Measurements from ENCODE around the gene SCCPDH. TPM values are rescaled to one million over a fixed set of nuclear protein-coding genes. Genes with fewer than 3 reads are reported as not detected.

SCCPDH gene
- polyA plus RNA-seq, 1 of the 3 experiments (the other 2 are of a cell fraction) = 32.2 TPM

GRCh38 chr1:246815693-246816270, 91.6 kb downstream of the SCCPDH start:
- Histone ChIP-seq H2AFZ (ENCODE audit: low read depth) (no peak overlapping the region), H3K4me3 (ENCODE audit: low read depth in 2 of 2, low read length in 1 of 2) (no peak overlapping the region), H3K36me3 (replicated peaks in 1 of 2; ENCODE audit: control insufficient read depth in 1 of 2, insufficient read depth in 2 of 2, low read length in 1 of 2) (no peaks in the 10 kb centered on the region), H3F3A (replicated peaks; ENCODE audit: insufficient read depth) (no peaks in the 10 kb centered on the region), H3K4me1 (ENCODE audit: control insufficient read depth in 1 of 2, insufficient read depth in 2 of 2, low read depth in 1 of 2, low read length in 1 of 2) (no peaks in the 10 kb centered on the region), H3K9me2 (no peaks in the 10 kb centered on the region), H3K79me2 (ENCODE audit: insufficient read depth) (no peaks in the 10 kb centered on the region), H3K27me3 (ENCODE audit: insufficient read depth) (peaks cover 24% of the 10 kb centered on the region; the same call in 1 of the 2 replicates), H3K9ac (no peak overlapping the region), H3K9me3 (no peaks in the 10 kb centered on the region), H3K27ac (ENCODE audit: low read depth in 2 of 2, low read length in 1 of 2) (no peak overlapping the region), H3K4me2 (no peak overlapping the region), H4K20me1 (ENCODE audit: insufficient read depth) (no peaks in the 10 kb centered on the region)
- TF ChIP-seq, protein P1, sequence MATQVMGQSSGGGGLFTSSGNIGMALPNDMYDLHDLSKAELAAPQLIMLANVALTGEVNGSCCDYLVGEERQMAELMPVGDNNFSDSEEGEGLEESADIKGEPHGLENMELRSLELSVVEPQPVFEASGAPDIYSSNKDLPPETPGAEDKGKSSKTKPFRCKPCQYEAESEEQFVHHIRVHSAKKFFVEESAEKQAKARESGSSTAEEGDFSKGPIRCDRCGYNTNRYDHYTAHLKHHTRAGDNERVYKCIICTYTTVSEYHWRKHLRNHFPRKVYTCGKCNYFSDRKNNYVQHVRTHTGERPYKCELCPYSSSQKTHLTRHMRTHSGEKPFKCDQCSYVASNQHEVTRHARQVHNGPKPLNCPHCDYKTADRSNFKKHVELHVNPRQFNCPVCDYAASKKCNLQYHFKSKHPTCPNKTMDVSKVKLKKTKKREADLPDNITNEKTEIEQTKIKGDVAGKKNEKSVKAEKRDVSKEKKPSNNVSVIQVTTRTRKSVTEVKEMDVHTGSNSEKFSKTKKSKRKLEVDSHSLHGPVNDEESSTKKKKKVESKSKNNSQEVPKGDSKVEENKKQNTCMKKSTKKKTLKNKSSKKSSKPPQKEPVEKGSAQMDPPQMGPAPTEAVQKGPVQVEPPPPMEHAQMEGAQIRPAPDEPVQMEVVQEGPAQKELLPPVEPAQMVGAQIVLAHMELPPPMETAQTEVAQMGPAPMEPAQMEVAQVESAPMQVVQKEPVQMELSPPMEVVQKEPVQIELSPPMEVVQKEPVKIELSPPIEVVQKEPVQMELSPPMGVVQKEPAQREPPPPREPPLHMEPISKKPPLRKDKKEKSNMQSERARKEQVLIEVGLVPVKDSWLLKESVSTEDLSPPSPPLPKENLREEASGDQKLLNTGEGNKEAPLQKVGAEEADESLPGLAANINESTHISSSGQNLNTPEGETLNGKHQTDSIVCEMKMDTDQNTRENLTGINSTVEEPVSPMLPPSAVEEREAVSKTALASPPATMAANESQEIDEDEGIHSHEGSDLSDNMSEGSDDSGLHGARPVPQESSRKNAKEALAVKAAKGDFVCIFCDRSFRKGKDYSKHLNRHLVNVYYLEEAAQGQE (IDR thresholded peaks at IDR 0.05; ENCODE audit: low read depth, low read length) = no peak
- no peak for TF ChIP-seq FOSL2 (IDR thresholded peaks at IDR 0.05; ENCODE audit: borderline replicate concordance, low read depth)
- POLR2A ChIA-PET = interaction anchor here (1.0 kb wide), 1 partner anchor 12 kb away, joined by 3 read pairs; no protein-coding TSS in a partner anchor
- CTCF ChIA-PET = no interaction called here
- WGBS (ENCODE audit: low lambda C conversion rate) = 66% methylated on average over 11 of the region's 11 CpGs
- DNase-seq = no peak

Small RNAs within 50 kb of the gene (small RNA-seq; reads per million reads assigned to genes)
- 0 reads per million in 7 experiments for gene AC113174.1

Other genes with a start within 250 kb of the SCCPDH start
- 31.4 and 37.1 TPM in 2 replicates for gene SMYD3, start 217.1 kb upstream of the SCCPDH start, polyA plus RNA-seq (2012; rRNA removed)
- 17.3 and 26.2 TPM in 2 replicates for gene TFB2M, start 158.1 kb upstream of the SCCPDH start, polyA plus RNA-seq (2012; rRNA removed)
- gene CNST, start 158.0 kb upstream of the SCCPDH start, polyA plus RNA-seq (2012; rRNA removed) = 21.7 and 29.8 TPM in 2 replicates
- gene AHCTF1, start 207.5 kb downstream of the SCCPDH start, polyA plus RNA-seq (2012; rRNA removed) = 8.5 and 10.0 TPM in 2 replicates